Mesothelial cell of epicardium (in vitro differentiated cells): ENCODE measurements around the gene SRRT. TPM values are rescaled to one million over a fixed set of nuclear protein-coding genes. Genes with fewer than 3 reads are reported as not detected.

Source experiments
- DNase-seq, 2 experiments: peaks; one replicate each; pipeline ENCODE4 v3.0.0; 2021; ENCODE audit warnings: low spot score in 2 of 2; ENCODE audit not compliant: unreplicated experiment in 2 of 2
- H3K27ac Mint-ChIP-seq: 2 replicates; pipeline ENCODE4 v1.8.0; 2021; ENCODE audit warnings: mixed read lengths
- H3K27me3 Mint-ChIP-seq: 2 replicates; pipeline ENCODE4 v1.8.0; 2021; ENCODE audit warnings: low read depth, mixed read lengths
- H3K36me3 Mint-ChIP-seq: 2 replicates; pipeline ENCODE4 v1.8.0; 2021; ENCODE audit warnings: mixed read lengths
- H3K4me1 Mint-ChIP-seq: 2 replicates; pipeline ENCODE4 v1.8.0; 2021; ENCODE audit warnings: mixed read lengths
- H3K4me3 Mint-ChIP-seq: 2 replicates; pipeline ENCODE4 v1.8.0; 2021; ENCODE audit warnings: mild to moderate bottlenecking, moderate library complexity, mixed read lengths
- H3K9me3 Mint-ChIP-seq: 2 replicates; pipeline ENCODE4 v1.8.0; 2021; ENCODE audit warnings: mixed read lengths
- total RNA-seq: library from RNA; stranded (reverse); gene quantifications from 3 replicates; pipeline ENCODE4 v1.2.1, GENCODE V29; 2021
- TF ChIP-seq, protein P1 (sequence below): fragments of 200-600 bp; sonication (generic); IDR thresholded peaks from one replicate; pipeline ENCODE4 v1.5.0; 2021; ENCODE audit warnings: antibody characterized with exemption; ENCODE audit not compliant: unreplicated experiment

Gene SRRT
- total RNA-seq, 1 donor from 2014 or later, result 240 TPM

DNA sequence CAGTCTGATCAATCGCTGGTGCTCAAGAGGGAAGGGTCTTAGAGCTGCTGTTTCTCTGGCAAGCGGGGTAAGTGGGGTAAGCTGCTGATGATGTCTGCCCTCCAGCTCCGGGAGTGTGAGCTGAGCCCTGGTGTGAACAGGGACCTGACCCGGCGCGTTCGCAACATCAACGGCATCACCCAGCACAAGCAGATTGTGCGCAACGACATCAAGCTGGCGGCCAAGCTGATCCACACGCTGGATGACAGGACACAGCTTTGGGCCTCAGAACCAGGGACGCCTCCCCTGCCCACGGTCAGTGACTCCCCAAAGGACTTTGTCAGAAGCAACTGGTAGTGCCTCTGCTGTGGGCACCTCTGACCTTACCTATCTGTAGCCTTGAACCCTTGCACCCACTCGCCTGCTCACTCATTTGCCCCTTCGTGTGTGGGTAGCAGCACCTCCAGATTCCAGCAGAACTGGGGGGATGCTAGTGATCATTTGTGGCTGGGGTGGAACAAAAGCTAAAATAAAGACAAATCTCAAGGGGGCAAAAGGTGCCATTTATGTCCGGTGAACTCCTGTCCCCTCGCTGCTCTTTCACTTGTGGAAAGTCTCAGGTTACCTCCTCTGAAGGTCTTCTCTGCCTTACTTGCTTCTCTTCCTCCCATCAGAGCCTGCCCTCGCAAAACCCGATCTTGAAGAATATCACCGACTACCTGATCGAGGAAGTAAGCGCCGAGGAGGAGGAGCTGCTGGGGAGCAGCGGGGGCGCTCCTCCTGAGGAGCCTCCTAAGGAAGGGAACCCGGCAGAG lies 11.4 kb downstream of the SRRT start:
- TF ChIP-seq, protein P1, sequence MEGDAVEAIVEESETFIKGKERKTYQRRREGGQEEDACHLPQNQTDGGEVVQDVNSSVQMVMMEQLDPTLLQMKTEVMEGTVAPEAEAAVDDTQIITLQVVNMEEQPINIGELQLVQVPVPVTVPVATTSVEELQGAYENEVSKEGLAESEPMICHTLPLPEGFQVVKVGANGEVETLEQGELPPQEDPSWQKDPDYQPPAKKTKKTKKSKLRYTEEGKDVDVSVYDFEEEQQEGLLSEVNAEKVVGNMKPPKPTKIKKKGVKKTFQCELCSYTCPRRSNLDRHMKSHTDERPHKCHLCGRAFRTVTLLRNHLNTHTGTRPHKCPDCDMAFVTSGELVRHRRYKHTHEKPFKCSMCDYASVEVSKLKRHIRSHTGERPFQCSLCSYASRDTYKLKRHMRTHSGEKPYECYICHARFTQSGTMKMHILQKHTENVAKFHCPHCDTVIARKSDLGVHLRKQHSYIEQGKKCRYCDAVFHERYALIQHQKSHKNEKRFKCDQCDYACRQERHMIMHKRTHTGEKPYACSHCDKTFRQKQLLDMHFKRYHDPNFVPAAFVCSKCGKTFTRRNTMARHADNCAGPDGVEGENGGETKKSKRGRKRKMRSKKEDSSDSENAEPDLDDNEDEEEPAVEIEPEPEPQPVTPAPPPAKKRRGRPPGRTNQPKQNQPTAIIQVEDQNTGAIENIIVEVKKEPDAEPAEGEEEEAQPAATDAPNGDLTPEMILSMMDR, result no peak
- H3K36me3 Mint-ChIP-seq, result peaks cover 53% of the 10 kb centered on the region
- no peak for DNase-seq
- peak overlapping the region; percentile 82 for H3K27ac Mint-ChIP-seq
- no peaks in the 10 kb centered on the region for H3K27me3 Mint-ChIP-seq
- no peaks in the 10 kb centered on the region for H3K9me3 Mint-ChIP-seq
- peaks cover 26% of the 10 kb centered on the region for H3K4me1 Mint-ChIP-seq
- no peak overlapping the region for H3K4me3 Mint-ChIP-seq

- DNase-seq, result no peak
- TF ChIP-seq, protein P1, result no peak
- Mint-ChIP-seq H3K36me3 (peaks cover 48% of the 10 kb centered on the region), H3K9me3 (no peaks in the 10 kb centered on the region), H3K4me3 (peak overlapping the region; percentile 44), H3K4me1 (peaks cover 32% of the 10 kb centered on the region), H3K27ac (peak overlapping the region; percentile 82), H3K27me3 (no peaks in the 10 kb centered on the region)
These were observed 12.1 kb downstream of the SRRT start for GRCh38 chr7:100886936-100887515.

- Mint-ChIP-seq H3K9me3 (no peaks in the 10 kb centered on the region), H3K27ac (peak overlapping the region; percentile 53), H3K4me3 (peak overlapping the region; percentile 77), H3K27me3 (no peaks in the 10 kb centered on the region), H3K36me3 (peaks cover 44% of the 10 kb centered on the region), H3K4me1 (peaks cover 36% of the 10 kb centered on the region)
- no peak for DNase-seq
- TF ChIP-seq, protein P1, result no peak
These were observed 12.8 kb downstream of the SRRT start for GRCh38 chr7:100887516-100888290.

DNA sequence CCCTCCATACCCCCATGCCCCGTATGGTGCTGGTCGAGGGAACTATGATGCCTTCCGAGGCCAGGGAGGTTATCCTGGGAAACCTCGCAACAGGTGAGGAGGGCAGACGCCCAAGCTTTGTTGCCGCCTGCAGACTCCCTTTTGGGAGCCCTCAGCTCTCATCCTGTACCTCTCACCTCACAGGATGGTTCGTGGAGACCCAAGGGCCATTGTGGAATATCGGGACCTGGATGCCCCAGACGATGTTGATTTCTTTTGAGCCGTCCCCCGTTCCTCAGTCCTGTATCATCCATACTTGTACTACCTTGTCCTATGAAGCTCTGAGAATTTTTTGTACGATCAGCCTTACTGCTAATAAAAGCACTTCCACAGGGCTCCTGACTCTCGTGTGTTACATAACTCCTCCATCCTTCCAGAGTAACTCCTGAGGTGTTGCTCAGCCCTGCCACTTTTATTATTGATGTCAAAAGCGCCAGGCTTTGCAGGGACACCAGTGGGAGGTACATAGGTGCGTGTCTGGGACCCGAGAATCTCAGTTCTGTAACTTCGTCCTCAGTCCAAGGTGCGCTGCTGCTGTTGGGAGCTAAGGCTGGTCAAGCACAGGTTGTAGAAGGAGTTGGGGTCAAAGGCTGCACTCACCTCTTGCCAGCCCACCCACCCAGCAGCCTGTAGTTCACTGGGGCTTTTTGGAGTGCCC lies 13.5 kb downstream of the SRRT start:
- Mint-ChIP-seq H3K4me1 (peaks cover 36% of the 10 kb centered on the region), H3K4me3 (peak overlapping the region; percentile 77), H3K27ac (peak overlapping the region; percentile 53), H3K27me3 (no peaks in the 10 kb centered on the region), H3K36me3 (peaks cover 39% of the 10 kb centered on the region), H3K9me3 (no peaks in the 10 kb centered on the region)
- no peak for DNase-seq
- TF ChIP-seq, protein P1, result no peak

- peaks cover 34% of the 10 kb centered on the region for H3K36me3 Mint-ChIP-seq
- H3K4me1 Mint-ChIP-seq, result peaks cover 38% of the 10 kb centered on the region
- TF ChIP-seq, protein P1, result no peak
- peak within 1 kb of the TSS; percentile 77 for H3K4me3 Mint-ChIP-seq
- H3K27ac Mint-ChIP-seq, result peak within 1 kb of the TSS; percentile 98
- no peaks in the 10 kb centered on the region for H3K27me3 Mint-ChIP-seq
- no peaks in the 10 kb centered on the region for H3K9me3 Mint-ChIP-seq
- peak in 1 of 2 experiments; percentile 61 for DNase-seq
These were observed 14.3 kb downstream of the SRRT start, which contains the start of gene UFSP1 for GRCh38 chr7:100888988-100889750. Gene UFSP1 (minus strand): TSS chr7:100889715. CDS start chr7:100889271, 444 bp downstream.
